ENCODE results near the gene PLXNA4.

The PLXNA4 gene

DNA sequence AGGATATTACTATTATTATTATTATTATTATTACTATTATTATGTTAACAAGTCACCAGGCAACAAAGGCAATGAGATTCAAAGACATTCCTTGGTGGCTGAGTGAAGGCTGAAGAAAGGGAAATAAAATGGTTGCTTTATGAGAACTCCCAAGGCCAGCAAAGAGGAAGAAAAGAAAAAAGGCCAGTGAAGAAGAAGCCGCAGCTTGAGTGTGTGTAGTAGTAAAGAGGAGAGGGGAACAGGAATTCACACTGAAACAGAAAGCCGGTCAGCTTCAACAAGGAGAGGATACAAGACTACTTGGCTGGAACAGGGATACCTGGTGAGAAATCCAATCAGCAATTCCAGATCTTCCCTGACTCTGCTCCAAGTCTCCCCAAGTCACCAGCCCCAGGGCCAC is 42.4 kb downstream of the PLXNA4 start:
- no peak for DNase-seq

DNA sequence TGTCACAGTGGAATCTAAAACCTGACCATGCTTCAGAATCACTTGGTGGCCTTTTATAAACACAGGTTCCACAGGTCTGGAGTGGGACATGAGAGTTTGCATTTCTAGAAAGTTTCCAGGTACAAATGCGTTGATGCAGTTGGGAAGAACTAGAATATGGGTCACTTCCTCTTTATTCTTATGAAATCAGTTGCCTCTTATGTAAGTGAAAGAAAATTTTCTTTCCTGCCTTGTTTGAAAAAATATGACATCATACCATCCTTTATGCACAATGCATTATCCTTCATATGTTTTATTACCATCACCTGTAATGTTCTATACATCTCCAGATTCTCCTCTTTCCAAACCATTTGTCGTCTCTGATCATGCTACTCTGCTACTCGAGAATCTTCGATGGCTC is 44.0 kb downstream of the PLXNA4 start:
- no peak for DNase-seq

DNA sequence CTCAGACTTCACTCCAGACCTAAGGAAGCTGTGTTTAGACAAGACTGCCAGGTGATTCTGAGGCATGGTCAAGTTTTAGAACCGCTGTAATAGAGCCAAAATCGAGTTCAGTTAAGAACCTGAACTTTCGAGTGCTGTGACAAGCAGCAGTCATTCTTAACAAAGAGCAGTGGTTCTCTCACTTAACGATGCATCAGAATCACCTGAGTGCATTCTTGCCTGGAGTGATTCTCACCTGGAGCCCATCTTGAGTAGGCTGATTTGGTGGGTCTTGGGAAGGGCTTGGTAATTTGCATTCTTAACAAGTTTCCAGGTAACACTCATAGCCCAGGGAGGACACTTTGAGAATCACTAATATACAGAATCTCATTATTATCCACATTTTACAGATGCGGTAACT is 44.7 kb downstream of the PLXNA4 start:
- DNase-seq, result no peak

DNA sequence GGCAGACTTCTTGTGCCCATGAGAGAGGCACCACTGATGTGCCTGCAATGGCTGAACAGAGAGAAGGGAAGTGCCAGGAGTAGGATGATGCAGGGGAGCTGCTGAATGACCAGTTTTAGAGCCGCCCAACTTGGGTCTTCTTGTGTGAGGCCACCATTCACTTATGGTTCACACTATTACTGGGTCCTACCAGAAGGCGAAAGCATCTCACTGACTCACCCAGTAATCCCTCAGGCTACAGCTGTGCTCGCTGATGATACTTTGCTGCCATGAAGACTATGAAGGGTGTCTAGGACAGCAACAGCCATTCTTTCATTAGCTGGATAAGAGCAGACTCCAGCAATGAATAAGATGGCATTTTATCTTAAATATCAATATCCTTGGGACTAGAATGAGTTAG is 47.6 kb downstream of the PLXNA4 start:
- no peak for DNase-seq

DNA sequence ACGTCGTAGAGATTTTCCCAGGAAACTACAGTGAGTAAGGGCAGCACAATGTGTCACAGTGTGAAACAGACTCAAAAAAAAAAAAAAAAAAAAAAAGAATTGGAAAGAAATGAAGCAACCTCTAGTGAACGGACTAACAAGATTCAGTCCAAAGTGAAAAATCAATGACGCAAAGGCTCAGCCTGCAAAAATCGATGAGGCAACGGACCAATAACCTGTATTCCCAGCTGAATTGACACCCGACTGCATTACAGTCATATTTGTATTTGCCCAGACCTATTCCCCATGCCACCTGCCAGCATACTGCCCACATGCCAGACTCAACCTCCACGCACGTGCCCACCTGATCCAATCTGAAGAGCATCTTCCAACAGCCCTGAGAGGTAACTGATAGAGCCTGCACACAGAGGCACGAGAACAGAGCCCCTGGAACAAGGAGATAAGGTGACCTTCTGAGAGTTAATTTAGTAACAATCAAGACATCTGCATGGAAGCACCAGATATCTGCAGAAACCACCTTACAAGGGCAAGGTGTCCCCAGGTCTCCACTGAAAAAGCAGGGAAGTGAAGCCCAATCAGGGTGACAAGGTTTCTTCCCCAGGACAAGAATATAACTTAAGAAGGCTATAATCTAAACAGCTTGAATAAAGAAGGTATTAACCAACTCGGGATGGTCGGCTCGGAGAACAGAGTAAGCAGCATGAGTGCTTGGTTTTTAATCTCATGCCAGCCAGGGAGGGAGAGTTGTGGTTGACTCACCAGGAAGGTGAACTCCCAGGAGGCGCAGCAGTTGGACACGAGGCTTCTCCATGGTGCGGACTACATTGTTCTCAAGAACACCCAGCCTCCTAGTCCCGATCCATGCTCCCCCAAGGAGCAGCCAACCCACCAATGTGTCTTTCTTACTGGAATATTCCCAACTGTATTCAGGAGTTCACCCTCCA is 48.5 kb downstream of the PLXNA4 start:
- no peak for DNase-seq

DNA sequence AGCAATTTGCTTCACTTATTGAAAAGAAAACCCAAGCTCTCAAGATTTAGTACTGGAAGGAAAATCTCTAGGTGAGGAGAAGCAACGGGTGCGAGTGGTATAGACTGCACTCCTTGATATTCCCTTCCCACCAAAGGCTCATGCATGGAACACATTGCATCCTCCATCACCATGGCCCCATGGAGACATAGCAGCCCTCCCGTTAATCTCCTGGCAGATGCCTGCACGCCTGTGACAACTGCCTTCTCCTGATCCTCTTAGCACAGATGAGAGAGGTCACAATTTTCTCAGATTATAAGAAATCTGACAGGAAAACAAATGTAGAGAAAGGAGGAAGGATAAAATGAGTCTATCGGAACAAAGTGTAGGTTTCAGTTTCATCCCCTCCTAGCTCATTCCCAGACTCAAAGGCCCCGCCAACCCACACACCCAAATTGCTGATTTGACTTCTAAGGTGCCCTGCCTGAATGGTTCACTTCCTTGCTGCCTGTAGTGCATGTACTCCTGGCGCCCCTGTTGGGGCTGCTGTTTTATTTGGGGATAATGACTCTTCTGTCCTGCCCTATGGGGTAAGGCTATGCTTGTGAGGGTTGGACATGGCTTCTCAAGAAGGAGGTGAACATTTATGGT is 50.0 kb downstream of the PLXNA4 start:
- no peak for DNase-seq

DNA sequence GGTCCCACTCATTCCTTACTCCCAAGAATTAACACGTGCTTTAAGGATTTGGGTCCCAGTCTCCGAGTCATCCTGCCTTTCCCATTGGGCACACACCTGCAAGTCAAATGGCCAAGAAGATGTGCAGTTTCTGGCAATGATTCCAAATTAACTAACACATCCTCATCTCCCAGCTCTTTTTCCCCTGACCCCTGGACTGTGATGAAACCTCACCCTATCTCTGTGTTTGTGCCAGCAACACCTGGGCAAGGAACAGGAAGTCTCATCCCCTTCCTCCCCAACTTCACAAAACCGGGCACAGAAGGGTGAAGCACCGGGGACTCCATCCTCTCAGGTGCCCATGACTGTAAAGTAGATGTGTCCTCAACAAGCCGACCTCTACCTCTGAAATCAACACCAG is 54.8 kb downstream of the PLXNA4 start:
- no peak for DNase-seq

DNA sequence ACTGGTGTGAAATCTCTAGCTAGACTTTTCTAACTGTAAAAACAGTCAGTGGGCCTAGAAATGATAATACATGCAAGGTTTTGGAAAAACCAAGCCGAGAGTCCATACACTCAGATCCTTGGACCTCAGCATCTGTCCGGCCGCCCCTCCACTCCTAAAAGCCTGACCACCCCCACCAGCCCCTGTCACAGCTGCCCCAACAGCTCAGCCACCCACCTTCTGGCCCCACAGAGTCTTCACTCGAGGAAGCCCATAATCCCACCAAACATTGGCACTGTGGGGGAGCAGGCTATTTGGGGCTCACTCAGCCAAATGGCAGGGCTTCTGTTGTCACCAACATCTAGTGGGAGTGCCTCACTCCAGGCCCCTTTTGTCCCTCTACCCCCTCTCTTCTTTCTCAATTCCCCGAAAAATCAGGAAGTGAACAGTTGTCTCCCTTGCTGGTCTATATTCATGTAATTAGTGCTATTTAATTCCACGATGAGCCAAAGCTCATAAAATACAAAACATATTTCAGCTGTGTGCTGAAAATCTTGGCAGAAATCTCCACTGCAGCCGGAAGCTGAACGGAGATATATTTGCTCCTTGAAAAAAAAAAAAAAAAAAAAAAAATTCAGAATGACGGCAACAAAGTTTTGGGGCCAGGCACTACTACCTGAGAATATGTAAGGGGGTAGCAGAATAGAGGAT is 55.5 kb downstream of the PLXNA4 start:
- no peak for DNase-seq

DNA sequence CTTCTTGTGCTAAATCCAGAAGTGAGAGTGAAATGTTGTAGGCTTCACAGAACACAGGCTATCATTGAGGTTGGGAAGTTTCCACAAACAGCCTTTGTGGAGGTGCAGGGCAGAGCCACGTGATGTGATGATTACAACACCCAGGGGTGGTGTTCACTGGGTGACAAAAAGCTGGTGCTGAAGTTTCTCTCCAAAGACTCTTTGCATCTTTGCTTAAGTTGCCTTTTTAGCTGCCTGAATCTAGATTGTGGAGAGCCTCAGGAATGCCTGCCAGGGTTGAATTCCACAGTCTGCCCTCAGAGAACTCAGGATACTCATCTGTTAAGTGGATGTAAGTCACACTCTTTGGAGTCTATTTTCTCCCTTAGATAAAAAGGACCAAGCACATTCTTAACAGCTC is 56.3 kb downstream of the PLXNA4 start:
- no peak for DNase-seq

DNA sequence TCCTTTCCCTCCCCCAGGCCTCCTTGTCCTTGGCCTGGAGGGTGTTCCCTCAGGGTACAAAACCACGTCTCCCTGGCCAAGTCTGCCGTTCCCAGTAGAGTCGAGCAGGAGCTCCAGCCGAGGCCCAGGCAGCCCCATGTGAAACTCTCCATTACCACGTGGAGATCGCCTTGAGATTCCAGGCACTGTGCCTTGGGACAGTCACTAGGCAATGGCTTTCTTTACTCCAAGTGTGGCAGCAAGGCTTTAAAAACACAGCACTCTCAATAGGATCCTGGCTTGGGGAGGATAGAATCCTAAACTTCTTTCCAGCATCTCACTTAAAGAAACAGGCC is 57.5 kb downstream of the PLXNA4 start:
- no peak for DNase-seq

DNA sequence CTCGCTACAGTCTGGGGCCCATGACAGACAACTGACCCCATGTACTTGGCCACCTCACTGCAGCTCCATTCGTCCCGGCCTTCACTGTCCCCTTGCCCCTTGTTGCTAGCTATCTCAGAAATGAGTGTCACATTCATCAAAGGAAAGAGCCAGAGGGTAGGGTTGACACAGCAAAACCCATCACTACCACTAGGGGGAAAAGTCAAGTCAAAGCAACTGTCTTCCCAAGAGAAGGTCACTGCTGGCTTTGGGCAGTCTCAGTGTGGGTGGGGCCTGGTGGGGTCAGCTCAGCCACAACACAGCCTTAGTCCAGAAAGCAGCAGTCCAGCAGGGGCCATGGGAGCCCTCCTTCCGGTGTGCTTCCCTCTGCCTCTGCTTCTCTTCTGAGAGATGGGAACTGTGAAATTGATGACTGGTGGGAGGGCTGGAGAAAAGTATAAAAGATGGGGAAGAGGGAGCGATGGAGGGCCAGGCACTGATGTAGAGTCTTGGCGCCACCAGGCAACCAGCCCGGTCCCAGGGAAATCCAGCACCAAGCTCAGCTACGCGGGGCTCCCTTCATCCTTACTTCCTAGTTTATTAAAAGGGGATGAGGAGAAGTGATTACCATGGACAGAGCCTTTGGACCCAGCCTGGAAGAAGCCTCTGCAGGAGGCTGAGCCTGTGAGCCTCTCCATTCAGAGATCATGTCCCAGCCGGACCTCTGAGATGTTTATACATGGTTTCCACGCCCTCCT is 58.0 kb downstream of the PLXNA4 start:
- no peak for DNase-seq

DNA sequence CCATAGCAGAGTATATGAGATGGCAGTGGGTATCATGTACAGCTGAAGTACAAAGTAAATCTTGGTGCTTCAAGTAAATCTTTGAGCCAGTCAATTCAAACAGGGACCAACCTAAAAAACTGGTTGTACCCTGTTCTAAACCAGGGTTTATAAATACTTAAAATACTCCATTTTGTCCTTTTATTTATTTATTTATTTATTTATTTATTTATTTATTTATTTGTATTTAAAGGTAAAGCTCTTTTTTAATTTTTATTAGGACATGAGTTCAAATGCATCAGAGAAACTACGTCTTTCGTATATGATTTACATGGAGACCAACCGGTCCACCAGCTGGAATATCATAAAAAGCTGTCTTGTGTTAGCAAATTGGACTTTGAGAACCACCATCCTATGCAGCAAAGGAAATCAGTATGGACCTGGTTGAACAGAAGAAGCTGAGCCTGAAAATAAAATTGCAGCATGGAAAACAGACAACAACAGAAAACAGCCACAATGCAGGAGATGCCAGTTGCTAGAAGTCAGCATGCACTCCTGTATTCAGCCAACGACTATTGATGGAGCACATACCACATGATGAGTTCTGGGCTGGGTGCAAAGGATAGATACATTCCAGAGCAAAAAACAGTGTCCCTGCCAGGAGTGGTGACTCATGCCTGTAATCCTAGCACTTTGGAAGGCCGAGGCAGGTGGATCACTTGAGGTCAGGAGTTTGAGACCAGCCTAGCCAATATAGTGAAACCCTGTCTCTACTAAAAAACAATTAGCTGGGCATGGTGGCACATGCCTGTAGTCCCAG is 60.0 kb downstream of the PLXNA4 start:
- no peak for DNase-seq

DNA sequence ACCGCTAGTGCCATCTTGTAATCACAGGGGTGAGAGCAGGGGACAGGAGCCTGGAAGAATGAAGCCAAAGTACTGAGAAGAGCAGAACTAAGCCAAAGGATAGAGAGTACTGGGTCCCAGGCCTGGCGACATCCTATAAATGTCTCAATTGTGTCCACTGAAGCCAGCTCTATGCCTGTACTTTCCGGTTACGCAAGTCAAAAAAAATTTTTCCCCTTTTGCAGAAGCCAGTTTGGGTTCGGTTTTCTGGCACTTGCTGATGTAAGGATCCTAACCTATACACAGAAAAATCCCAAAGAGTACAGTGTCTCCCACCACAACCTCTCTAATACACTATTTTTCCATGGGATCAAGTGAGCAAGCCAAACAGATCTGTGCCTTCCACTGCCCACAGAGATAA is 61.1 kb downstream of the PLXNA4 start:
- DNase-seq, result no peak

DNA sequence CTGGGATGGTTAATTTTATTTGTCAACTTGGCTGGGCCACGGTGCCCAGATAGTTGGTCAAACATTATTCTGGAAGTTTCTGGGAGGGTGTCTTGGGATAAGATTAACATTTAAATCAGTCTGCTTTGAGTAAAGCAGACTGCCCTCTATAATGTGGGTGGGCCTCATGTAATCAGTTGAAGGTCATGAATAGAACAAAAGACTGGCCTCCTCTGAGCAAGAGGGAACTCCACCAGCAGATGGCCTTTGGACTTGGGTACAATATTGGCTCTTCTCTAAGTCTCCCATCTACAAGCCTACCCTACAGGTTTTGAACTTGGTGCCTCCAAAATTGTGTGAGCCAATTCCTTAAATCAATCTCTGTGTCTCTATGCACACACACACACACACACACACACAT is 61.8 kb downstream of the PLXNA4 start:
- no peak for DNase-seq

DNA sequence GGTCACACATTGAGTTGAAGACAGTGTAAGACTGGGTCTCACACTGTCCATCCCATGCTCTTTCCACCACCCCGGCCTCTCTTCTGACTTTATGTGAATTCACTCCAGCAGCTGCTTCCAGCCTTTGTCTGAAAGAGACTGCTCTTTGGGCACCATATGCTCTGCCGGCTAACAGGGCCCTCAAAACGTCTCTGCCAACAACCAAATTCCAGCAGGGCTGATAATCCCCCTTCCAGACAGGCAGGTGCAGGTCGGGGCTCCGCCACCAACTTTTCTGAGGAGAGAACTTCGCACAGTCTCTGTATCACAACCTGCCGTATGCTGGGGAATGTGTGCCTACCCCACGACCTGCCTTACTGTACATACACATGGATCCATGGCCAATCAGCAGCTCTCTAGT is 64.3 kb downstream of the PLXNA4 start:
- no peak for DNase-seq

DNA sequence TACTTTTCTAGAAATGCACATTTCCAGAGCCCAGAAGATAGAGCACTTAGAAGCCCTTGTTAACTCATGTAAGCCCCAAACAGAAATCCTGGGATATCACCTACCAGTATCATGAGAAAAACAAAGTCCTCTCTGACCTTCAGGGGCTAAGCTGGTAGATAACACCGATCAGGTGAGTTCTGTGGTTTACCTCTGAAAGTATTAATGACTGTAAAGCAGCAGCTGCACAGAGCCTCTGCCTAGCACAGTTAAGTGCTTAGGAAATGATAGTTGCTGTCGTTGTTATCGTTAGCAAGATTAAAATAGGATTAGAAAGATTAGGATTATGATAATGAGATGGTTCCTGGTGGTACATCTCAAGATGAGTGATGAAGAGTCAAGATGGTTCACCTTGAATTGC is 64.9 kb downstream of the PLXNA4 start:
- no peak for DNase-seq

DNA sequence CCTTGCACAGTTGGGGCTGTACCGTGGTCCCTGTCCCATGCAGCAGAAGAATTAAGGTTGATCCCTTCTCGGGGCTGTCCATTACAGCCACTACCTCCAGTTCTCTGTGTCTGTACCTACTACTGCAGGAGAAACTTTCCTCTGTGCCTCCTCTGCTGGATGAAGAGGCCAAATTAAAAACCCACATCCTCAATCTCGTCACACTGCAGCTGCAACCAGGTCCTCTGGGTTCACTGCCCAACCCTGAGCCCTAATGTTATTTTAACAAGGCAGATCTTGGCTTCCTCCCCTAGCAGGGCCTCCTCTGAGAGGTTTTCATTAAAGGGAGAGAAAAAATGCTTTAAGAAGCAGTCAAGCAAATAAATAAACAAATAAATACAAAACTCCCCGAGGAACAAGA is 66.6 kb downstream of the PLXNA4 start:
- no peak for DNase-seq

DNA sequence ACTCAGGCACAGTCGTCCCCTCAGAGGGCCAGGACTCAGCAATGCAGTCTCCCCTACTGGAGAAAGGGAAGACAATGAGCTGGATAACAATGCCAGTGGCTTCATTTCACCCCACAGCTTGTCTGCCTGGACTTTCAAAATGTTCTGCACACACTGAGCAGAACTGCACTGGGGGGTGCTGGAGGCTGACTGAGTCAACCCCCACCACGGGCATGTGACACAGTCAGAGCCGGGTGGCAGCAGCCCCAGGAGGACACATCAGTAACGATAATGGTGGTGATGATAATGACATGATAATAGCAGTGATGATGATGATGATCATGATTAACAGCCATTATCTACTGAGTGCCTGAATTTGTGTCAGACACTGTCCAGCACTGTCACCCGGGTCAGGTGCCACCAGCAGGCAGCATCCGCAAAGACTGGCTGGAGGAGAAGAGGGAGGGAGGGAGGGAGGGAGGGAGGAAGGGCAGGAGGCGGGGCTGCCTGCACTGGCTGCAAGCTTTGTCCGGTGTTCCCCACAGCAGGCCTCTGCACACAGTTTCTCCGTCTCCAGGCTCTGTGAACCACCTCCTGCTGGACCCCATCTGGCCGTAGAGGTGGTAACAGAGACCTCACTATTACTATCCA is 67.4 kb downstream of the PLXNA4 start:
- no peak for DNase-seq

DNA sequence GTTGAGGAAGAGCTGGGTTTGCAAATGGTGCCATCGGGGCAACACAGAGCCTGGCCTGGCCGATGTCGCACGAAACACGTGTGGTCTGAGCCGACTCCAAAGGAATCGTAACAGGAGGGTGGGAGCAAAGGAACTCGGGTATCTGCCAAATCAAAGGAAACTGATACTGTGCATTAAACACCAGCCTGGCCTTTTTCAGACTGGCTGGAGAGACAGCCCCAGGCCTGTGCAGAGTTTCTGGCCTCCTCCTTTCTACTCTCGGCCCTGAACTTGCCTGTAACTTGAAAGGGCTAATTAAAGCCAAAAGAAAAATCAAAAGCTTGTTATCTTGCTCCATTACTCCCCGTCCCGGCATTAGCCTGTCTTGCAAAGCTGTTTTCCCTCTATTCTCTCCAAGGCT is 71.4 kb downstream of the PLXNA4 start:
- DNase-seq, result no peak

DNA sequence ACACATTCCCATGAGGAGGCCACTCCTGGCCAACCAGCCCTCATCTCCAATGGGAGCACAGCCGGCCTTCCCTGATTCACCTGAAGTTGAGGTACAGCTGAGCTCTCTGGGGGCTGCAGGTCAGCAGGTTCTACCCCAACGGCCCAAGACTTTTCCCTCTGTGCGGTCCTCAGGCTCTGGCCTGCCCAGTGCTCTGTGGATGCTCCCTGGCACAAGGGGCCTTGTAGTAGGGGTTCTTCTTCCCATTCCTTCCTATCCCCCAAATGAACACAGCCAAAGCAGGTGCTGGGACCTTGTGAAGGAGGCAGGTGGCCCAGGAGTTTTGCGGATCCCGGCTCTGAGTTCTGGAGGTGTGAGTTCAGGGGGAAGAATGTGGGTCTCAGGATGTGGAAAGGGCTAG is 72.2 kb downstream of the PLXNA4 start:
- DNase-seq, result no peak

DNA sequence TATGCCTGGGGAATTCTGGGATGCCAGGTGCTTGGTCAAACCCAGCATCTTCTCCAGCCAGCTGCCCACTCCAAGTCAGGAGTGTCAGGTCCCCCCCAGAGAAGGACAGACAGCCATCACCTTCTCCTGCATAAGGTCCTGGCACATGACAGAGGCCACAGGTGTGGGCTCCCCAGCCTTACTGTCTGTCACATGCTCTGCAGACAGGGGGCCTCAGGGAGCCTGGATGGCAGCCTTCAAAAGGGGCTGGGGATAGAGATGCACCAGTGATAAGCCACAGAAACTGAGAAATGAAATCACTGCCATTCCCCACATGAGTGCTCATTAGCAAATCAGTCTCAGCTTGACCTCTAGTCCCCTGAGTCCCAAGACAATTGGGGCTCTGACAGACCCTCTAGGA is 72.9 kb downstream of the PLXNA4 start:
- DNase-seq, result no peak

DNA sequence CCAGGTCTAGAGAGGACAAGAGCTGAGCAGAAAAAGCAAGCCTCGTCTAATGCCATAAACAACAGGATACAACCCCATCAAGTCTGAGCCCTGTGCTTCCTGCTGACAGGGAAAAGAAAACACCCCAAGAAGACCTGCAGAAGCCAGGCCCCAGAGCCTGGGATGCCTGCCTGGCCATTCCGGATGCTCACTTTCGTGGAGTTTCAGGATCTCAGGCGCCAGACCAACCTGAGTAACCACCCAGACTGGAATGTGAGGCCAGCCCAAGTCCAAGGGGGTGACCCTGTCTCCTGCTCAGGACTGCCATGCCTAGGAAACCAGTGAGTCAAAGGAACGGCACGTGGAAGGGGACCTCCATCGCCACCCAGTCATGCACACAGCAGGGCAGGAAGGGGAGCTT is 74.3 kb downstream of the PLXNA4 start:
- no peak for DNase-seq
